Measurements from ENCODE around the gene CHIT1. TPM values are rescaled to one million over a fixed set of nuclear protein-coding genes. Genes with fewer than 3 reads are reported as not detected.

Gene CHIT1
- polyA plus RNA-seq, 1 of the 3 experiments (the other 2 are of a cell fraction) = not detected

- Histone ChIP-seq H3F3A (replicated peaks; ENCODE audit: insufficient read depth) (no peaks in the 10 kb centered on the region), H3K4me2 (no peak overlapping the region), H3K4me3 (ENCODE audit: low read depth in 2 of 2, low read length in 1 of 2) (no peak overlapping the region), H3K9me3 (no peaks in the 10 kb centered on the region), H2AFZ (ENCODE audit: low read depth) (no peak overlapping the region), H3K27ac (ENCODE audit: low read depth in 2 of 2, low read length in 1 of 2) (no peak overlapping the region), H3K9me2 (no peaks in the 10 kb centered on the region), H3K9ac (no peak overlapping the region), H3K79me2 (ENCODE audit: insufficient read depth) (no peaks in the 10 kb centered on the region), H4K20me1 (ENCODE audit: insufficient read depth) (no peaks in the 10 kb centered on the region), H3K27me3 (ENCODE audit: insufficient read depth) (no peaks in the 10 kb centered on the region), H3K36me3 (replicated peaks in 1 of 2; ENCODE audit: control insufficient read depth in 1 of 2, insufficient read depth in 2 of 2, low read length in 1 of 2) (no peaks in the 10 kb centered on the region), H3K4me1 (ENCODE audit: control insufficient read depth in 1 of 2, insufficient read depth in 2 of 2, low read depth in 1 of 2, low read length in 1 of 2) (peaks cover 0 to 7% of the 10 kb centered on the region in 2 experiments; a peak in 1 of 4 replicates)
- 73% methylated on average over 7 of the region's 7 CpGs for WGBS (ENCODE audit: low lambda C conversion rate)
- no peak for DNase-seq
- TF ChIP-seq CTCF (IDR thresholded peaks at IDR 0.05) = no peak
- POLR2A ChIA-PET = no interaction called here
- CTCF ChIA-PET = interaction anchor here (0.7 to 1.2 kb wide), 4 partner anchors 13 to 69 kb away, joined by 3 to 7 read pairs (median 4); no protein-coding TSS in a partner anchor
Observed at GRCh38 chr1:203187304-203187685, 42.2 kb downstream of the CHIT1 start.

GRCh38 chr1:203186446-203187303 lies 42.8 kb downstream of the CHIT1 start, which contains the start of gene CHI3L1:
Gene CHI3L1 (minus strand): TSS chr1:203186704. CDS start chr1:203186623, 81 bp downstream.
- H3K27me3 ChIP-seq (ENCODE audit: insufficient read depth) = no peaks in the 10 kb centered on the region
- WGBS (ENCODE audit: low lambda C conversion rate) = 72% methylated on average over 14 of the region's 14 CpGs
- ChIA-PET POLR2A (no interaction called here), CTCF (interaction anchor here (1.5 to 1.6 kb wide), 2 partner anchors 10 to 68 kb away, joined by 4 to 8 read pairs; no protein-coding TSS in a partner anchor)
- TF ChIP-seq REST (IDR thresholded peaks at IDR 0.05; ENCODE audit: low read depth, low read length) (no peak), CHD2 (IDR thresholded peaks at IDR 0.05; ENCODE audit: low read length, partially characterized antibody) (no peak), FOXJ3 (CRISPR knock-in tag; IDR thresholded peaks at IDR 0.05) (no peak)
- H3F3A ChIP-seq (replicated peaks; ENCODE audit: insufficient read depth) = no peaks in the 10 kb centered on the region
- no peak within 1 kb of the TSS for H3K27ac ChIP-seq (ENCODE audit: low read depth in 2 of 2, low read length in 1 of 2)
- H3K4me3 ChIP-seq (ENCODE audit: low read depth in 2 of 2, low read length in 1 of 2) = no peak within 1 kb of the TSS
- H3K4me1 ChIP-seq (ENCODE audit: control insufficient read depth in 1 of 2, insufficient read depth in 2 of 2, low read depth in 1 of 2, low read length in 1 of 2) = peaks cover 0 to 13% of the 10 kb centered on the region in 2 experiments; a peak in 1 of 4 replicates
- H3K9ac ChIP-seq = no peak within 1 kb of the TSS
- H3K79me2 ChIP-seq (ENCODE audit: insufficient read depth) = no peaks in the 10 kb centered on the region
- no peak for DNase-seq
- H2AFZ ChIP-seq (ENCODE audit: low read depth) = no peak within 1 kb of the TSS
- no peaks in the 10 kb centered on the region for H3K36me3 ChIP-seq (replicated peaks in 1 of 2; ENCODE audit: control insufficient read depth in 1 of 2, insufficient read depth in 2 of 2, low read length in 1 of 2)
- H3K4me2 ChIP-seq = no peak within 1 kb of the TSS
- H3K9me2 ChIP-seq = no peaks in the 10 kb centered on the region
- H4K20me1 ChIP-seq (ENCODE audit: insufficient read depth) = no peaks in the 10 kb centered on the region
- no peaks in the 10 kb centered on the region for H3K9me3 ChIP-seq
